ENCODE measurements around the gene ARGLU1.

Gene ARGLU1

GRCh38 chr13:106540613-106541012 is 27.3 kb downstream of the ARGLU1 start:
- no peak for DNase-seq

GRCh38 chr13:106537521-106537920 is 30.4 kb downstream of the ARGLU1 start:
- no peak for DNase-seq

- peak; percentile 83 for DNase-seq
These were observed 31.5 kb downstream of the ARGLU1 start for GRCh38 chr13:106536244-106537034.

- peak; percentile 89 for DNase-seq
These were observed 32.2 kb downstream of the ARGLU1 start, which contains the start of gene EFNB2 for GRCh38 chr13:106535552-106536243. Gene EFNB2, minus strand, starts transcription at chr13:106535662. Its CDS starts 698 bp downstream, at chr13:106534964.

GRCh38 chr13:106534639-106535551 is 33.0 kb downstream of the ARGLU1 start:
- DNase-seq, result no peak

GRCh38 chr13:106533943-106534638 is 33.8 kb downstream of the ARGLU1 start:
- no peak for DNase-seq

GRCh38 chr13:106533101-106533942 is 34.6 kb downstream of the ARGLU1 start:
- DNase-seq, result no peak

GRCh38 chr13:106532111-106532929 is 35.6 kb downstream of the ARGLU1 start:
- no peak for DNase-seq

- no peak for DNase-seq
These were observed 36.9 kb downstream of the ARGLU1 start for GRCh38 chr13:106530980-106531481.

GRCh38 chr13:106530171-106530851 is 37.6 kb downstream of the ARGLU1 start:
- no peak for DNase-seq

- DNase-seq, result no peak
These were observed 38.3 kb downstream of the ARGLU1 start for GRCh38 chr13:106529415-106530170.

- DNase-seq, result no peak
These were observed 39.1 kb downstream of the ARGLU1 start for GRCh38 chr13:106528718-106529414.

- DNase-seq, result no peak
These were observed 40.1 kb downstream of the ARGLU1 start for GRCh38 chr13:106527826-106528225.

GRCh38 chr13:106527445-106527801 is 40.5 kb downstream of the ARGLU1 start:
- DNase-seq, result no peak

- DNase-seq, result no peak
These were observed 41.0 kb downstream of the ARGLU1 start for GRCh38 chr13:106526738-106527444.

GRCh38 chr13:106525865-106526264 is 42.1 kb downstream of the ARGLU1 start:
- no peak for DNase-seq

- DNase-seq, result no peak
These were observed 43.8 kb downstream of the ARGLU1 start for GRCh38 chr13:106524108-106524507.

- no peak for DNase-seq
These were observed 44.4 kb downstream of the ARGLU1 start for GRCh38 chr13:106523576-106523975.
